GM19351 (cell line): ENCODE results near the gene S100A6.

ENCODE experiments used
- ATAC-seq: cut with Tn5 transposase; IDR thresholded peaks from one replicate; pipeline ENCODE4 v1.9.1; 2021; ENCODE audit warnings: mild to moderate bottlenecking, moderate library complexity; ENCODE audit not compliant: unreplicated experiment

Gene S100A6

DNA sequence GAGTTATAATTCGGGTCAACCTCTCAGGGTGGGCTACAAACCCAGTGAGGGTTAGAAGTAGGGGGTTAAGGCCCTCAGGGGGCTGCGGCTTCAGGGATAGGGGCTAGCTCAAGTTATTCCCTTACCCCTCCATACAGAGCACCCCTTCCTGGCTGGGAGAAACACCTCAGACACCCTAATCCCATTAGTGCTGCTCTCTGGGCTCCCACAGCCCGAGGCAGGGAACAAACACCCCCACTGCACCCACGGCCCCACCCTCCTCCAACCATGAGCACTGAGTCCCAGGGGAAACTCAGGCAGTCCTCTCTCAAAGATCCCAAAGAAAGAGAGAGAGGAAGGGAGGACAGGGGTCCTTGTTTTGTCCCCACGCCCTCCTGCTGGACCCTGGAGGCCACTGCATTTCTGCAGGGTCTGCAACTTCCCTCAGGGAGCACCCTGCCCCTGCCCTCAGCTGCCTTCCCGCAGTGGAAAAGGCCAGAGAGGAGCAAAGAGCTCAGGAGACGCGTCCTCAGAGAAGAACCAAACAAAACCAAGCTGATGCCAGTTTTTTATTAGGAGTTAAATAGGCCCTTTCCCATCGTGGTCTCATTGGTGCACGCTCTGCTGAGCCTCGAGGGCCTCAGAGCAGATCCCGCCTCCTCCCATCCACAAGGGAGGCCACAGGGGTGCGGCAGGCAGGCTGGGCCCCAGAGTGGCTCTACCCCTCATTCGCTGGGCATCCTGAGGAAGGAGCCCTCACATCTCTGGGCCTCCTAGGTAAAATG lies 11.2 kb upstream of the S100A6 start:
- ATAC-seq, result no peak

DNA sequence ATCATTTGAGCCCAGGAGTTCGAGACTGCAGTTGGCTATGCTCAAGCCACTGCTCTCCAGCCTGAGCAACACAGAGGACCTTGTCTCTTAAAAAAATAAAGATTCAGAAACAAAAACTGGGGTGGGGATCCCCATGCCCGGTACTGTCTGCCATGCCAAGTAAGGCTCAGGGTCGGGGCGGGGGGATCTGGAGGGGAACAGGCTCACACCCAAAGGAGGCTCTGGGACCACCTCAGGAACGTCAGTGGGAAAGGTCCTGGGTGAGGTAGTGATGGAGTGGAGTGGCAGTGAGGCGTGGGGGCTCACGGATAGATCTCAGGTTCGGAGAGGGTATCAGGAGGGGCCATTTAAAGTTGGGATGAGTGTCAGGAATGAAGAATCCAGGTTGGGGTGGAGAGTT lies 10.6 kb upstream of the S100A6 start:
- no peak for ATAC-seq

GRCh38 chr1:153545067-153546055 lies 9.6 kb upstream of the S100A6 start, which contains the start of gene S100A4:
Gene S100A4 (minus strand): TSS chr1:153545806. CDS start chr1:153544794, 1,012 bp downstream.
- ATAC-seq, result no peak

DNA sequence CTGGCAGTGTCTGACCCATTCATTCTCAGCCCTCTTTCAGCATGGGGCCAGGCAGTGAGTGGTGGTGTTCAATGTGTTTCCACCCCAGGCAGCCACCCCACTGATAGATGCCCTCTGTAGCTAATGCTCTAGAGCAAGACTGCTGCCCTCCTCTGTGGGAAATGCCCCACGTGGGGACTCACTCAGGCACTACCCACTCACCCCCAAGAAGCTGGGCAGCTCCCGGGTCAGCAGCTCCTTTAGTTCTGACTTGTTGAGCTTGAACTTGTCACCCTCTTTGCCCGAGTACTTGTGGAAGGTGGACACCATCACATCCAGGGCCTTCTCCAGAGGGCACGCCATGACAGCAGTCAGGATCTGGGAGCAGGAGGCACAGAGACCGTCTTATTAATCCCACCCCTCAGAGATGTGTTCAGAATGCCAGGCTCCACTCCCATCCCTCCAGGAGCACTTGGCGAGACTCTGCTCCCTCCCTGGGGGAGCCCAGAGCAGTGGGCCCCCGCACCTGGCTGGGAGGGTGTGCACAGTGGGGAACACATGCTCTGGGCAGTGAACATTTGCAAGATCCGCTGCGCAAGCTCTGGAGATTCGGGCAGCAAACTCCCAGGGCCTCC lies 8.8 kb upstream of the S100A6 start:
- ATAC-seq, result no peak

DNA sequence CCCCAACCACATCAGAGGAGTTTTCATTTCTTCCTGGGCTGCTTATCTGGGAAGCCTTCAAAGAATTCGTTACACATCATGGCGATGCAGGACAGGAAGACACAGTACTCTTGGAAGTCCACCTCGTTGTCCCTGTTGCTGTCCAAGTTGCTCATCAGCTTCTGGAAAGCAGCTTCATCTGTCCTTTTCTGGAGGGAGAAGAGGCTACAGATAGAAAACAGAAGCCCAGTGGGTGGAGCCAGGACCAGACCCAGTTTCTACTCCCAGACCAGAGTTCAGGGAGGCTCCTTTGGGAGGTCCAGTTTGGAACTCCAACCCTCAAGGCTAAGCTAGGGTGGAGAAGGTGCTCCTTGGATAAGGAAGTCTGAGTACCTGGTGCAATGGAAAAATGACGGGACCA lies 7.9 kb upstream of the S100A6 start:
- ATAC-seq, result no peak

DNA sequence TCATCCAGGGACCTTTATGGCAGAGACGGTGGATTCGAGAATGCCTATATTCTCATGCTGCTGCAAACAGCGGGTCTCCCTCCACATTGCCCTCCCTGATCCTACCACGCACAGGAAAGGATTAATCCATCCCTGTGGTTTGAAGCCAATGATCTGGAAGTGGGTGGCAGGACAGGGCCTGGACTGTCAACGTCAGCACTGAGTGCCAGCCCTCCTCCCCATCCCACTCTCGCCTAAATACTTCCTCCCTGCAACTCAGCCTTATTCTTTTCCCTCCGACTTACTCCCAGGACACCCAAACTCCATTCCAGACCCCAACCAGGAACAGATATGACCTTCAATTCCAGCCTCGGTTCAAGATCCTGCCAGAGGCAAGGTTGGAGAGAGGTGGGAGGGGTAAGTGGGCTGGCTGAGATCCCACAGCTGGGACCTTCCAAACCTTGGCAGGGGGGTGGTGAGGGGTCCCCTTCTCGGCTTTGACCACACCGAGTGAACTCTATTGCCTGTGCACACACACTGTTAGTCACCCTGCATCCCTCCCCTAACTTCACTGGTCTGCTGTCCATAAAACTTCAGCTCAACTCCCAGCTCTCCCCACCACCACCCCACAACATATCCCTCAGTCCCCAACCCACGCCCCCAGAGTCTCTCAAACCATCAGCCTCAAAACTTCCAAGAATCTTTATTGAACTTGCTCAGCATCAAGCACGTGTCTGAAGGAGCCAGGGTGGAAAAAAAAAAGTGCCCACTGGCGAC lies 7.3 kb upstream of the S100A6 start:
- ATAC-seq, result no peak

GRCh38 chr1:153541641-153542590 lies 6.1 kb upstream of the S100A6 start:
- no peak for ATAC-seq

DNA sequence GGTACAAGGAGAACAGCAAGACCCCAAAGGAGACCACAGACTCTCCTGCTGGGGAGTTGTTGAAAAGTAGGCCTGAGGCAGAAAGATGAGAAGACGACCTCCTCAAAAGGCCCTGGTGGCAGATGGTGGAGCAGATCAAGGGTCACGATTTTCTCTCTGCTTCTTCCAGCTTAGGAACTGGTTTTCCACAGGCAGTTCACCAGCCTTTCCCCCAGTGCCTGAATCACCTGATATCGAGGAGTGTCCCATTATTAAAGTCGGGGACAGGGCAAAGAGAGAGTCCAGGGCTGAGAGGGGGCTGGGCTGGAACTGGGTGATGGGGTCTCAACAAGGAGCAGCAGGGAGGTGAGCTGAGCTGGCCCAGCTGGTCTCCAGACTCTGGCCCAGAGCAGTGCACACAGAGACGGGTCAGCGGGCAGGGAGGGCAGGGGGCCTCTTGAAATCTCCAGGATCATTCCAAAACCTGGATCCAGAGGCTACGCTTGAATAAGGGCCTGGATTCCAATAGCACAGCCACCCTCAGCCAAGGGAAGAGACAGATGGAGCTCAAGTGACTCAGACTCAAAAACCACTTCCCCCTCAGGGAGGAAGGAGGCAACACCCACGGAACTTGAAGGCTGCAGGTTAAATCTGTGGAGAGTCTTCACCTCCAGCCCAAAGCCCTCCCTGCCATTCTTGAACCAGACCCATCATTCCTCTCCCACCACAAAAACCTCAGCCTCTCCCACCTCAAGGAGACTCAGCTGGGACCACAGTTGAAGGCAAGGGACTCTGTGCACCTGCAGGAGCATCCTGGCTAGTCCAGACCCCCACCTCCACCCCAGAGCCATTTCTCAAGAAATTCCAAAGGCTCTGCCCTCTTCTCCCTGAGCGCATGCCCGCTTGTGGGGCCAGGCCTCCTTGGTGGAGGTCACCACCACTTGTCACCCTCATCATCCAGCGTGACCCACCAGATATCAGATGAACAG lies 4.9 kb upstream of the S100A6 start, which contains the start of gene S100A5:
Gene S100A5, minus strand, starts transcription at position 541 of the 968 bp plus-strand sequence. CDS start 743 bp downstream, outside the sequence.
- no peak for ATAC-seq

- ATAC-seq, result no peak
Observed at GRCh38 chr1:153539395-153540093, 3.8 kb upstream of the S100A6 start.

- no peak for ATAC-seq
Observed at GRCh38 chr1:153538315-153538821, 2.6 kb upstream of the S100A6 start.

GRCh38 chr1:153537376-153537730 lies 1.6 kb upstream of the S100A6 start:
- ATAC-seq, result no peak

DNA sequence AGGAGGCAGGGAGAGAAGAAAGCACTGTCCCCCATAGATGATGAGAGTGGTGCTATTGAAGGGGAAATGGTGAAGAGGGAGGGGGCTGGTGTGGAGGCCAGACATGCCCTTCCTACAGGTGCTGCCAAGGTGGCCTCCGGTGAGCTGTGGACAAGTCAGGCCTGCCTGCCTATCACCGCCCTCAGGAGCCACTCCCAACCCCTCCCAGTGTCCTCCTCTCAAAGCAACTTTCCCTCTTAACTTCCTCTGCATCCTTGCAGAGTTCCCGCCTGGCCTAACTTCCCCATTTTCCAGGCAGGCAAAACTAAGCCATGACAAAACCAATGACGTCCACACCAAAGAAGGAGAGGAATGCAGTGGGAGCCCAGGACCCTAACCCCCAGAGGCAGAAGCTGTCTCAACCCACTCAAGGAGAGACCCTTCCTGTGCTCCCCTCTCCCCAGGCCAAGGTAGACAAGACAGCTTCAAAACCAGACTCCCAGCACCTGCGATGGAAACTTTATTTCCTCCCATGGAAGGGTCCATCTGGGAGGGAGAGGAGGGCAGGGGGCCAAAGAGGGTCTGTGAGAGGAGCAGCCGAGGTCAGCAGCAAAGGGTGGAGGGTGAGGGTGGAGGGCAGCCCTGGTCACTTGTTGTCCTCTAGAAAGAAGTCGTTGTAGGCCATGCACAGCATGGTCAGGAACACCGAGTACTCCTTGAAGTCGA lies 1.0 kb upstream of the S100A6 start:
- ATAC-seq, result no peak

GRCh38 chr1:153536012-153536670 lies 350 bp upstream of the S100A6 start:
- no peak for ATAC-seq

DNA sequence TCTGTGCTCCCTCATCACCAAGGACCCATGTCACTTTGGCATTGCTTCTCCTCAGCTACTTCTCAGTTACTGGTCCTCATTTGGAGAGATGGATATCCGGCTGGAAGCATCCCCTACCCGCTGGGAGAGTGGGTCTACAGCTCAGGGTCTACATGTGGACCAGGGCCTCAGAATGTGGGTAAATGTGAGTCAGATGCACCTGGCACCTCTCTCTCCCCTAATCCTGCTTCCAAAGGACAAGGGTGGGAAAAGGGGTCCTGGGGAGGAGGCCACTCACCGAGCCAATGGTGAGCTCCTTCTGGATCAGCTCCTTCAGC lies 908 bp downstream of the S100A6 start:
- ATAC-seq, result no peak

- no peak for ATAC-seq
Observed at GRCh38 chr1:153534226-153534924, 1.4 kb downstream of the S100A6 start.

GRCh38 chr1:153533689-153534201 lies 2.0 kb downstream of the S100A6 start:
- ATAC-seq, result no peak
